OCI-LY1 (cell line): ENCODE data around the gene MCF2L.

Source experiments
- EZH2 ChIP-seq: fragments of 200-600 bp; sonication (generic), shearing (Covaris generic); IDR thresholded peaks from 2 replicates; pipeline ENCODE4 v1.8.0; 2017; ENCODE audit warnings: borderline replicate concordance, mixed run types, mild to moderate bottlenecking, antibody characterized with exemption, low read length, moderate library complexity, mixed read lengths
- TF ChIP-seq, protein P1 (sequence below): fragments of 200-600 bp; sonication (generic), shearing (Covaris generic); IDR thresholded peaks from 2 replicates; pipeline ENCODE4 v1.5.1; 2017; ENCODE audit warnings: mild to moderate bottlenecking, antibody characterized with exemption, low read length, moderate library complexity, mixed read lengths

DNA sequence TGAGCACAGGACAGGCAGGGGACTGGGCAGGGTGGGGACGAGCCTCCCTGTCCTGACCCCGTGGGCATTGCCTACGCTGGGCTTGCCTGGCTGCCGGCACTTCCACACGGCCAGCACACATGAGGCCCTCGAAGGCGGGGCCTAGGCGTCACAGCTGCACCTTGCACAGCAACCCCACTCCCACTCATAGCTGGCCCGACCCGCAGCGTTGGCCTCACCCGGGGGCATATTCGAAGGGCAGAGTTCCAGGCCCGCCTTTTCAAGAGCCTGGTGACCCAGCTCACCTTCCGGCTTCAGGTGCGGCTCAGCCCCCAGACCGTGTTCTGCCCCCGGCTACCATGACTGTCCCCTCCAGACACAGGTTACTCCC is 172.6 kb downstream of the MCF2L start:
- TF ChIP-seq, protein P1, sequence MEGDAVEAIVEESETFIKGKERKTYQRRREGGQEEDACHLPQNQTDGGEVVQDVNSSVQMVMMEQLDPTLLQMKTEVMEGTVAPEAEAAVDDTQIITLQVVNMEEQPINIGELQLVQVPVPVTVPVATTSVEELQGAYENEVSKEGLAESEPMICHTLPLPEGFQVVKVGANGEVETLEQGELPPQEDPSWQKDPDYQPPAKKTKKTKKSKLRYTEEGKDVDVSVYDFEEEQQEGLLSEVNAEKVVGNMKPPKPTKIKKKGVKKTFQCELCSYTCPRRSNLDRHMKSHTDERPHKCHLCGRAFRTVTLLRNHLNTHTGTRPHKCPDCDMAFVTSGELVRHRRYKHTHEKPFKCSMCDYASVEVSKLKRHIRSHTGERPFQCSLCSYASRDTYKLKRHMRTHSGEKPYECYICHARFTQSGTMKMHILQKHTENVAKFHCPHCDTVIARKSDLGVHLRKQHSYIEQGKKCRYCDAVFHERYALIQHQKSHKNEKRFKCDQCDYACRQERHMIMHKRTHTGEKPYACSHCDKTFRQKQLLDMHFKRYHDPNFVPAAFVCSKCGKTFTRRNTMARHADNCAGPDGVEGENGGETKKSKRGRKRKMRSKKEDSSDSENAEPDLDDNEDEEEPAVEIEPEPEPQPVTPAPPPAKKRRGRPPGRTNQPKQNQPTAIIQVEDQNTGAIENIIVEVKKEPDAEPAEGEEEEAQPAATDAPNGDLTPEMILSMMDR, result no peak
- TF ChIP-seq EZH2, result no peak
